HepG2 (cell line): ENCODE measurements around the gene GNRH2. TPM values are rescaled to one million over a fixed set of nuclear protein-coding genes. Genes with fewer than 3 reads are reported as not detected.
A peak's percentile ranks its signal among the peaks of the same experiment; 100 is the strongest.

Experiments used
- BRCA1 ChIP-seq: sonication (generic); formaldehyde crosslinking; IDR thresholded peaks from 2 replicates; pipeline ENCODE4 v1.4.0; 2020; ENCODE audit warnings: missing genetic modification reagents
- FOXA1 ChIP-seq, 2 experiments: fragments of 450-650 bp in 1 of 2; sonication (generic) in 1 of 2; formaldehyde crosslinking in 1 of 2; IDR thresholded peaks; 2 replicates each; pipeline versions ENCODE4 v1.4.0 to v1.6.1; 2016 to 2020; ENCODE audit warnings: missing genetic modification reagents in 1 of 2
- FOXJ3 ChIP-seq: sonication (generic); formaldehyde crosslinking; IDR thresholded peaks from 2 replicates; pipeline ENCODE4 v1.4.0; 2020; ENCODE audit warnings: missing genetic modification reagents, mild to moderate bottlenecking, borderline replicate concordance
- NFE2L1 ChIP-seq: sonication (generic); formaldehyde crosslinking; IDR thresholded peaks from 2 replicates; pipeline ENCODE4 v1.4.0; 2020; ENCODE audit warnings: missing genetic modification reagents, mild to moderate bottlenecking, borderline replicate concordance
- POLR2AphosphoS2 ChIP-seq: IDR thresholded peaks from 2 replicates; pipeline ENCODE4 v1.6.1; 2011; ENCODE audit warnings: low read depth, low read length, improper control_type of control experiment
- RAD21 ChIP-seq: fragments of 450-650 bp; formaldehyde crosslinking; IDR thresholded peaks from 2 replicates; pipeline ENCODE4 v1.5.0; 2020; ENCODE audit warnings: mild to moderate bottlenecking
- ZBTB3 ChIP-seq: sonication (generic); formaldehyde crosslinking; IDR thresholded peaks from 2 replicates; pipeline ENCODE4 v1.4.0; 2020; ENCODE audit warnings: low read depth, mild to moderate bottlenecking, moderate library complexity, missing genetic modification reagents, borderline replicate concordance
- ZFP62 ChIP-seq: sonication (generic); formaldehyde crosslinking; IDR thresholded peaks from 2 replicates; pipeline ENCODE4 v1.4.0; 2020; ENCODE audit warnings: missing genetic modification reagents
- ZNF136 ChIP-seq: sonication (generic); formaldehyde crosslinking; IDR thresholded peaks from 2 replicates; pipeline ENCODE4 v1.8.1; 2022; ENCODE audit warnings: low read depth, mild to moderate bottlenecking, moderate library complexity, missing genetic modification reagents
- ZNF567 ChIP-seq: sonication (generic); formaldehyde crosslinking; IDR thresholded peaks from 2 replicates; pipeline ENCODE4 v1.8.1; 2023; ENCODE audit warnings: mild to moderate bottlenecking, missing genetic modification reagents, borderline replicate concordance
- ZNF720 ChIP-seq: sonication (generic); formaldehyde crosslinking; IDR thresholded peaks from 2 replicates; pipeline ENCODE4 v1.4.0; 2020; ENCODE audit warnings: missing genetic modification reagents
- ZNF737 ChIP-seq: sonication (generic); formaldehyde crosslinking; IDR thresholded peaks from 2 replicates; pipeline ENCODE4 v1.5.0; 2020; ENCODE audit warnings: missing genetic modification reagents, mild to moderate bottlenecking, borderline replicate concordance
- ZSCAN20 ChIP-seq: sonication (generic); formaldehyde crosslinking; IDR thresholded peaks from 2 replicates; pipeline ENCODE4 v1.4.0; 2020; ENCODE audit warnings: missing genetic modification reagents, mild to moderate bottlenecking, borderline replicate concordance
- polyA plus RNA-seq, 8 experiments: library from polyadenylated mRNA; depleted of rRNA in 3 of 8; stranded (reverse) in 7 of 8; unstranded in 1 of 8; fragments of >200 nt; fragmentation: Illumina TruSeq in 4 of 8; extraction: Trizol in 4 of 8; gene quantifications; 2 replicates each; pipeline versions ENCODE4 v1.2.1 to v1.2.3, GENCODE V29; 2011 to 2016; ENCODE audit warnings: low read depth in 4 of 8, missing spikeins in 1 of 8, mixed read lengths in 1 of 8; ENCODE audit not compliant: insufficient read depth in 1 of 8
- total RNA-seq, 5 experiments: library from RNA; depleted of rRNA; stranded (reverse); fragments of >200 nt; fragmentation: Illumina TruSeq; extraction: Trizol; gene quantifications; 2 replicates each; pipeline ENCODE4 v1.2.3, GENCODE V29; 2016; ENCODE audit warnings: low read depth in 1 of 5
- TF ChIP-seq, protein P1 (sequence below): sonication (generic); formaldehyde crosslinking; IDR thresholded peaks from 2 replicates; pipeline ENCODE4 v1.9.0; 2021; ENCODE audit warnings: missing genetic modification reagents, borderline replicate concordance
- TF ChIP-seq, protein P2 (sequence below): sonication (generic); formaldehyde crosslinking; IDR thresholded peaks from 2 replicates; pipeline ENCODE4 v1.5.1; 2020; ENCODE audit warnings: mild to moderate bottlenecking, missing genetic modification reagents, moderate library complexity
- TF ChIP-seq, protein P3 (sequence below): sonication (generic); formaldehyde crosslinking; IDR thresholded peaks from 2 replicates; pipeline ENCODE4 v1.8.1; 2023; ENCODE audit warnings: missing genetic modification reagents, inconsistent platforms, borderline replicate concordance
- TF ChIP-seq, protein P4 (sequence below): sonication (generic); formaldehyde crosslinking; IDR thresholded peaks from 2 replicates; pipeline ENCODE4 v1.4.0; 2020; ENCODE audit warnings: missing genetic modification reagents, borderline replicate concordance
- TF ChIP-seq, protein P5 (sequence below): sonication (generic); formaldehyde crosslinking; IDR thresholded peaks from 2 replicates; pipeline ENCODE4 v1.4.0; 2020; ENCODE audit warnings: missing genetic modification reagents

The GNRH2 gene
- total and polyA plus RNA-seq, 2 of the 13 experiments (the other 11 are each of a cell fraction or from before 2014, with no cell fraction given): 0.28 TPM; not detected in 1

DNA sequence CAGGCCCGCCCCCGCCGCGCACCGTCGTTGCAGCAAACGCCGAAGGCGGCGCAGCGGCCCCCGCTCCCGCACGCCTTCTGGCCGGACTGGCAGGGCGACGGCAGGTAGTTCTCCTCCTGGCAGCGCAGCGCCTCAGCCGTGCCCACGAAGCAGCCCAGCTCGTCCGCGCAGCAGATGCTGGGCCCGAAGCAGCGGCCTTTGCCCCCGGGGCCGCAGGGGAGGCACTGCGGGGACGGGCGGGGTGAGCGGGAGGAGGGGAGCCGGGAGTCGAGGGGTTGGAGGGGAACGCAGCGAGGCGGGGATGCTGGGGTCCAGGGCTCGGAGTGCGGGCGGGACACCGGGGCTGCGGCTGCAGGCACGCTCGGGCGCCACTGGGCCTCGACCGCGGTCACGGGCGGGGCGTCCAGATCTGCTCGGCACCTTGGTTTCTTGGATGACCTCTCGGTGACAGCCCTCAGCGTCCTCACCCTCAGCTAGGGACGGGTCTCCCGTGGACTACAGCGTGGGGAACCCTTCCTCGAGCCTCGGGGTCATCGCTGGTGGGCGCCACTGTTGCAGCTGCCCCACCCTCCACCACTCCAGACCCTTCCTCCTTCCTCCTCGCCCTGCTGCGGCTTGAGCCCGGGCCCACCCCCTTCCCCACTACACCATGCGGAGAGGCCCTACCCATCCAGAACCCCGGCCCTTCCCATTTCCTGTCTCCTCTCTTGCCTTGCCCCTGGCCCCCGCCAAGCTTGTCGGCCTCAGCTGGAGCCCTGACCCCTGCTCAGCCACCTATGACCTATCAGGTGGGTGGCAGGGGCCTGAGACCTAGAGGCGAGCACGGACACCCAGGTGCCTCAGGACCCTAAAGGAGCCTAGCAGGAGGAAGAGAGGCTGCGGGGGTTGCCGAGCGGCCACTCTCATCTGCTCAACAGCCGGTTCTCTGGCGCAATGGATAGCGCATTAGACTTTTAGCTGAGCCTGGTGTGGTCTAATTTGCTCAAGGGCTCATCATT, 39.8 kb downstream of the GNRH2 start (continued):
- TF ChIP-seq, protein P1, sequence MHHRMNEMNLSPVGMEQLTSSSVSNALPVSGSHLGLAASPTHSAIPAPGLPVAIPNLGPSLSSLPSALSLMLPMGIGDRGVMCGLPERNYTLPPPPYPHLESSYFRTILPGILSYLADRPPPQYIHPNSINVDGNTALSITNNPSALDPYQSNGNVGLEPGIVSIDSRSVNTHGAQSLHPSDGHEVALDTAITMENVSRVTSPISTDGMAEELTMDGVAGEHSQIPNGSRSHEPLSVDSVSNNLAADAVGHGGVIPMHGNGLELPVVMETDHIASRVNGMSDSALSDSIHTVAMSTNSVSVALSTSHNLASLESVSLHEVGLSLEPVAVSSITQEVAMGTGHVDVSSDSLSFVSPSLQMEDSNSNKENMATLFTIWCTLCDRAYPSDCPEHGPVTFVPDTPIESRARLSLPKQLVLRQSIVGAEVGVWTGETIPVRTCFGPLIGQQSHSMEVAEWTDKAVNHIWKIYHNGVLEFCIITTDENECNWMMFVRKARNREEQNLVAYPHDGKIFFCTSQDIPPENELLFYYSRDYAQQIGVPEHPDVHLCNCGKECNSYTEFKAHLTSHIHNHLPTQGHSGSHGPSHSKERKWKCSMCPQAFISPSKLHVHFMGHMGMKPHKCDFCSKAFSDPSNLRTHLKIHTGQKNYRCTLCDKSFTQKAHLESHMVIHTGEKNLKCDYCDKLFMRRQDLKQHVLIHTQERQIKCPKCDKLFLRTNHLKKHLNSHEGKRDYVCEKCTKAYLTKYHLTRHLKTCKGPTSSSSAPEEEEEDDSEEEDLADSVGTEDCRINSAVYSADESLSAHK (CRISPR knock-in tag): no peak
- TF ChIP-seq ZNF567 (CRISPR knock-in tag) (0 out of 2 replicates have a peak, but pooled peaks have one; percentile 67), NFE2L1 (no peak), RAD21 (CRISPR knock-in tag) (no peak), ZNF136 (CRISPR knock-in tag) (no peak), FOXJ3 (CRISPR knock-in tag) (no peak), ZSCAN20 (CRISPR knock-in tag) (no peak), FOXA1 (IDR thresholded peaks at IDR 0.05) (no peak), FOXA1 (CRISPR knock-in tag; IDR thresholded peaks at IDR 0.05) (no peak), ZNF720 (CRISPR knock-in tag) (no peak), BRCA1 (CRISPR knock-in tag) (no peak), POLR2AphosphoS2 (no peak), ZNF737 (CRISPR knock-in tag) (no peak), ZFP62 (CRISPR knock-in tag) (no peak), ZBTB3 (no peak)
- TF ChIP-seq, protein P2, sequence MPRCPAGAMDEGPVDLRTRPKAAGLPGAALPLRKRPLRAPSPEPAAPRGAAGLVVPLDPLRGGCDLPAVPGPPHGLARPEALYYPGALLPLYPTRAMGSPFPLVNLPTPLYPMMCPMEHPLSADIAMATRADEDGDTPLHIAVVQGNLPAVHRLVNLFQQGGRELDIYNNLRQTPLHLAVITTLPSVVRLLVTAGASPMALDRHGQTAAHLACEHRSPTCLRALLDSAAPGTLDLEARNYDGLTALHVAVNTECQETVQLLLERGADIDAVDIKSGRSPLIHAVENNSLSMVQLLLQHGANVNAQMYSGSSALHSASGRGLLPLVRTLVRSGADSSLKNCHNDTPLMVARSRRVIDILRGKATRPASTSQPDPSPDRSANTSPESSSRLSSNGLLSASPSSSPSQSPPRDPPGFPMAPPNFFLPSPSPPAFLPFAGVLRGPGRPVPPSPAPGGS (CRISPR knock-in tag): no peak
- TF ChIP-seq, protein P3, sequence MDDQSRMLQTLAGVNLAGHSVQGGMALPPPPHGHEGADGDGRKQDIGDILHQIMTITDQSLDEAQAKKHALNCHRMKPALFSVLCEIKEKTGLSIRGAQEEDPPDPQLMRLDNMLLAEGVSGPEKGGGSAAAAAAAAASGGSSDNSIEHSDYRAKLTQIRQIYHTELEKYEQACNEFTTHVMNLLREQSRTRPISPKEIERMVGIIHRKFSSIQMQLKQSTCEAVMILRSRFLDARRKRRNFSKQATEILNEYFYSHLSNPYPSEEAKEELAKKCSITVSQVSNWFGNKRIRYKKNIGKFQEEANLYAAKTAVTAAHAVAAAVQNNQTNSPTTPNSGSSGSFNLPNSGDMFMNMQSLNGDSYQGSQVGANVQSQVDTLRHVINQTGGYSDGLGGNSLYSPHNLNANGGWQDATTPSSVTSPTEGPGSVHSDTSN (CRISPR knock-in tag): no peak
- TF ChIP-seq, protein P4, sequence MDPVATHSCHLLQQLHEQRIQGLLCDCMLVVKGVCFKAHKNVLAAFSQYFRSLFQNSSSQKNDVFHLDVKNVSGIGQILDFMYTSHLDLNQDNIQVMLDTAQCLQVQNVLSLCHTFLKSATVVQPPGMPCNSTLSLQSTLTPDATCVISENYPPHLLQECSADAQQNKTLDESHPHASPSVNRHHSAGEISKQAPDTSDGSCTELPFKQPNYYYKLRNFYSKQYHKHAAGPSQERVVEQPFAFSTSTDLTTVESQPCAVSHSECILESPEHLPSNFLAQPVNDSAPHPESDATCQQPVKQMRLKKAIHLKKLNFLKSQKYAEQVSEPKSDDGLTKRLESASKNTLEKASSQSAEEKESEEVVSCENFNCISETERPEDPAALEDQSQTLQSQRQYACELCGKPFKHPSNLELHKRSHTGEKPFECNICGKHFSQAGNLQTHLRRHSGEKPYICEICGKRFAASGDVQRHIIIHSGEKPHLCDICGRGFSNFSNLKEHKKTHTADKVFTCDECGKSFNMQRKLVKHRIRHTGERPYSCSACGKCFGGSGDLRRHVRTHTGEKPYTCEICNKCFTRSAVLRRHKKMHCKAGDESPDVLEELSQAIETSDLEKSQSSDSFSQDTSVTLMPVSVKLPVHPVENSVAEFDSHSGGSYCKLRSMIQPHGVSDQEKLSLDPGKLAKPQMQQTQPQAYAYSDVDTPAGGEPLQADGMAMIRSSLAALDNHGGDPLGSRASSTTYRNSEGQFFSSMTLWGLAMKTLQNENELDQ (CRISPR knock-in tag): no peak
- TF ChIP-seq, protein P5, sequence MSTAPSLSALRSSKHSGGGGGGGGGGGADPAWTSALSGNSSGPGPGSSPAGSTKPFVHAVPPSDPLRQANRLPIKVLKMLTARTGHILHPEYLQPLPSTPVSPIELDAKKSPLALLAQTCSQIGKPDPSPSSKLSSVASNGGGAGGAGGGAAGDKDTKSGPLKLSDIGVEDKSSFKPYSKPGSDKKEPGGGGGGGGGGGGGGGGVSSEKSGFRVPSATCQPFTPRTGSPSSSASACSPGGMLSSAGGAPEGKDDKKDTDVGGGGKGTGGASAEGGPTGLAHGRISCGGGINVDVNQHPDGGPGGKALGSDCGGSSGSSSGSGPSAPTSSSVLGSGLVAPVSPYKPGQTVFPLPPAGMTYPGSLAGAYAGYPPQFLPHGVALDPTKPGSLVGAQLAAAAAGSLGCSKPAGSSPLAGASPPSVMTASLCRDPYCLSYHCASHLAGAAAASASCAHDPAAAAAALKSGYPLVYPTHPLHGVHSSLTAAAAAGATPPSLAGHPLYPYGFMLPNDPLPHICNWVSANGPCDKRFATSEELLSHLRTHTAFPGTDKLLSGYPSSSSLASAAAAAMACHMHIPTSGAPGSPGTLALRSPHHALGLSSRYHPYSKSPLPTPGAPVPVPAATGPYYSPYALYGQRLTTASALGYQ: no peak
